Stomach (tissue), 9 donors: ENCODE data around the gene ACACA. TPM values are rescaled to one million over a fixed set of nuclear protein-coding genes. Genes with fewer than 3 reads are reported as not detected.

Experiments
- DNase-seq, 2 donors: peaks; one replicate each; pipeline versions ENCODE4 v3.0.0 to v3.0.0-alpha.2; 2013 to 2019
- H3K27ac ChIP-seq, 5 donors: fragments of 200-600 bp in 4 of 5; sonication (generic) in 4 of 5; one replicate each; pipeline ENCODE4 v1.5.1; 2013 to 2019; ENCODE audit warnings: mild to moderate bottlenecking in 1 of 5, moderate library complexity in 1 of 5
- H3K27me3 ChIP-seq, 3 donors: fragments of 200-600 bp; sonication (generic); one replicate each; pipeline ENCODE4 v1.5.1; 2017 to 2019; ENCODE audit warnings: mixed run types in 1 of 3
- H3K36me3 ChIP-seq, 4 donors: fragments of 200-600 bp; sonication (generic); 1 replicate in 3 of 4; 2 replicates in 1 of 4; pipeline ENCODE4 v1.5.1; 2016 to 2019
- H3K4me1 ChIP-seq, 4 donors: fragments of 200-600 bp; sonication (generic); one replicate each; pipeline ENCODE4 v1.5.1; 2016 to 2019
- H3K4me3 ChIP-seq, 4 donors: fragments of 200-600 bp; sonication (generic) in 3 of 4; one replicate each; pipeline ENCODE4 v1.5.1; 2016 to 2019; ENCODE audit warnings: mild to moderate bottlenecking in 1 of 4
- H3K9me3 ChIP-seq, 4 donors: fragments of 200-600 bp; sonication (generic); one replicate each; pipeline ENCODE4 v1.5.1; 2016 to 2019
- EP300 ChIP-seq: sonication (generic); formaldehyde crosslinking; IDR thresholded peaks from one replicate; pipeline ENCODE4 v1.6.1; 2017; ENCODE audit warnings: antibody characterized with exemption
- POLR2A ChIP-seq, 4 donors: fragments of 450-650 bp; IDR thresholded peaks; one replicate each; pipeline ENCODE4 v1.6.1; 2016; ENCODE audit warnings: antibody characterized with exemption in 4 of 4, control low read depth in 2 of 4, mild to moderate bottlenecking in 1 of 4, moderate library complexity in 1 of 4
- POLR2AphosphoS5 ChIP-seq, 3 donors: sonication (generic); formaldehyde crosslinking; IDR thresholded peaks; one replicate each; pipeline ENCODE4 v1.6.1; 2016; ENCODE audit warnings: antibody characterized with exemption in 3 of 3
- WGBS, 5 donors: extraction: QIAGEN DNeasy Blood & Tissue Kit in 3 of 5; methylation state at CpG; one replicate each; pipeline versions ENCODE4 v1.1.5 to v1.1.7; 2013 to 2018; 5-methylcytosine and 5-hydroxymethylcytosine counted together
- intact Hi-C: fragments of 100-400 bp; cut with DNase I; formaldehyde crosslinking; loops from one replicate; pipeline ENCODE4 v1.15.1; 2023; ENCODE audit warnings: low total_unique reads
- polyA plus RNA-seq, 3 donors: library from polyadenylated mRNA; stranded (reverse); fragments of 200-250 nt; gene quantifications; one replicate each; pipeline ENCODE4 v1.2.3, GENCODE V29; 2013
- total RNA-seq, 5 donors: library from RNA; depleted of rRNA; stranded (reverse); fragments of >200 nt; gene quantifications; one replicate each; pipeline versions ENCODE4 v1.1.0 to v1.2.3, GENCODE V29; 2014 to 2016
- TF ChIP-seq, protein P1 (sequence below), 7 experiments: fragments of 450-650 bp in 4 of 7; fragments of 200-600 bp in 3 of 7; sonication (generic) in 3 of 7; IDR thresholded peaks; one replicate each; pipeline ENCODE4 v1.5.1; 2016 to 2019; ENCODE audit warnings: antibody characterized with exemption in 7 of 7, control low read depth in 2 of 7, mild to moderate bottlenecking in 1 of 7
- donor health status: healthy with polysubstance abuse.
- donor health status: Bipolar disorder and iron deficiency.
- donor health status: healthy.

The ACACA gene
- total and polyA plus RNA-seq, 8 donors: 9.9 to 59.8 (median 27.7) TPM

DNA sequence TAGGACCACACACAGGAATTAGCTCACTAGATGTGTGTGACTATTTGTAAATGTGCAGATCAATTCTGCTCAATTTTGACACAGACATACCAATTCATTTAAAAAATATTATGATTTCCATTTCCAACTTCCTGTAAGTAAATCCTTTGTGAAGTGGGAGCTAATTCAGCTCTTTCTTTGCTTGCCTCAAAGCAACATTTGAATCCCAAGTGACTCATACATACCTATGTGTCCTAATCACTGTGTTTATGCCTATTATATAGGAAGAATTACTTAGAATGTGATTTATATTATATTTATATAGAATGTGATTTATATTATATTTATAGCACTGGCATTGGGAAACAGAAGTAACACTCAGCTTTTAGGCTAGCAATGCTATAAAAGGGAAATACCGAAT, 226.7 kb downstream of the ACACA start:
- 91 to 100% (median 100%) methylated on average over 1 of the region's 1 CpG for WGBS, 5 donors

GRCh38 chr17:37177254-37177870, 229.3 kb downstream of the ACACA start:
- H3K27me3 ChIP-seq: no peaks in the 10 kb centered on the region
- H3K4me3 ChIP-seq: no peak overlapping the region
- no peak for TF ChIP-seq POLR2A (IDR thresholded peaks at IDR 0.05)
- no peak for TF ChIP-seq POLR2AphosphoS5 (IDR thresholded peaks at IDR 0.05)
- no peak for TF ChIP-seq EP300
- TF ChIP-seq, protein P1, sequence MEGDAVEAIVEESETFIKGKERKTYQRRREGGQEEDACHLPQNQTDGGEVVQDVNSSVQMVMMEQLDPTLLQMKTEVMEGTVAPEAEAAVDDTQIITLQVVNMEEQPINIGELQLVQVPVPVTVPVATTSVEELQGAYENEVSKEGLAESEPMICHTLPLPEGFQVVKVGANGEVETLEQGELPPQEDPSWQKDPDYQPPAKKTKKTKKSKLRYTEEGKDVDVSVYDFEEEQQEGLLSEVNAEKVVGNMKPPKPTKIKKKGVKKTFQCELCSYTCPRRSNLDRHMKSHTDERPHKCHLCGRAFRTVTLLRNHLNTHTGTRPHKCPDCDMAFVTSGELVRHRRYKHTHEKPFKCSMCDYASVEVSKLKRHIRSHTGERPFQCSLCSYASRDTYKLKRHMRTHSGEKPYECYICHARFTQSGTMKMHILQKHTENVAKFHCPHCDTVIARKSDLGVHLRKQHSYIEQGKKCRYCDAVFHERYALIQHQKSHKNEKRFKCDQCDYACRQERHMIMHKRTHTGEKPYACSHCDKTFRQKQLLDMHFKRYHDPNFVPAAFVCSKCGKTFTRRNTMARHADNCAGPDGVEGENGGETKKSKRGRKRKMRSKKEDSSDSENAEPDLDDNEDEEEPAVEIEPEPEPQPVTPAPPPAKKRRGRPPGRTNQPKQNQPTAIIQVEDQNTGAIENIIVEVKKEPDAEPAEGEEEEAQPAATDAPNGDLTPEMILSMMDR (IDR thresholded peaks at IDR 0.05): no peak
- peak in 1 of 2 donors; percentile 35 for DNase-seq
- no peaks in the 10 kb centered on the region for H3K9me3 ChIP-seq
- no peaks in the 10 kb centered on the region for H3K4me1 ChIP-seq
- intact Hi-C loops: no loop called here
- H3K36me3 ChIP-seq: peaks cover 5 to 62% (median 47%) of the 10 kb centered on the region in 4 donors
- 43 to 63% (median 49%) methylated on average over 5 of the region's 5 CpGs for WGBS, 5 donors
- no peak overlapping the region for H3K27ac ChIP-seq

More for the DNA sequence above, 226.7 kb downstream of the ACACA start:
- Histone ChIP-seq H3K36me3 (peaks cover 5 to 62% (median 47%) of the 10 kb centered on the region in 4 donors), H3K27ac (no peak overlapping the region), H3K4me3 (no peak overlapping the region), H3K27me3 (no peaks in the 10 kb centered on the region), H3K4me1 (no peaks in the 10 kb centered on the region), H3K9me3 (no peaks in the 10 kb centered on the region)
- intact Hi-C loops: no loop called here
- TF ChIP-seq POLR2A (IDR thresholded peaks at IDR 0.05) (no peak), POLR2AphosphoS5 (IDR thresholded peaks at IDR 0.05) (no peak), EP300 (no peak)
- TF ChIP-seq, protein P1 (IDR thresholded peaks at IDR 0.05): no peak
- no peak for DNase-seq

- TF ChIP-seq POLR2A (IDR thresholded peaks at IDR 0.05) (no peak), POLR2AphosphoS5 (IDR thresholded peaks at IDR 0.05) (no peak), EP300 (no peak)
- TF ChIP-seq, protein P1 (IDR thresholded peaks at IDR 0.05): no peak
- intact Hi-C loops: no loop called here
- Histone ChIP-seq H3K4me3 (no peak overlapping the region), H3K27me3 (no peaks in the 10 kb centered on the region), H3K27ac (no peak overlapping the region), H3K36me3 (peaks cover 5 to 62% (median 47%) of the 10 kb centered on the region in 4 donors), H3K4me1 (no peaks in the 10 kb centered on the region), H3K9me3 (no peaks in the 10 kb centered on the region)
- DNase-seq: no peak
Measured at GRCh38 chr17:37176723-37177122, 229.9 kb downstream of the ACACA start.

- DNase-seq: peak in 1 of 2 donors; percentile 70
- 81 to 91% (median 89%) methylated on average over 5 of the region's 5 CpGs for WGBS, 5 donors
Measured at GRCh38 chr17:37174205-37174604, 232.4 kb downstream of the ACACA start.

More at GRCh38 chr17:37174205-37174604, 232.4 kb downstream of the ACACA start:
- H3K4me1 ChIP-seq: peaks cover 0 to under 1% (median 0%) of the 10 kb centered on the region in 4 donors
- H3K27ac ChIP-seq: no peak overlapping the region
- H3K27me3 ChIP-seq: no peaks in the 10 kb centered on the region
- H3K36me3 ChIP-seq: peaks cover 5 to 40% (median 29%) of the 10 kb centered on the region in 4 donors
- intact Hi-C loops: no loop called here
- no peaks in the 10 kb centered on the region for H3K9me3 ChIP-seq
- TF ChIP-seq EP300: no peak
- no peak for TF ChIP-seq POLR2A (IDR thresholded peaks at IDR 0.05)
- TF ChIP-seq, protein P1 (IDR thresholded peaks at IDR 0.05): no peak
- TF ChIP-seq POLR2AphosphoS5 (IDR thresholded peaks at IDR 0.05): no peak
- no peak overlapping the region for H3K4me3 ChIP-seq
